ENCODE data around the gene CRTAC1.

CRTAC1 gene

GRCh38 chr10:97869091-97870042 is 161.1 kb downstream of the CRTAC1 start:
- H3K4me3 ChIP-seq (ENCODE audit: control insufficient read depth, low read depth, low read length) = no peak overlapping the region
- peak; percentile 64 for TF ChIP-seq CTCF (conservative IDR thresholded peaks at IDR 0.05; ENCODE audit: control insufficient read depth, insufficient read depth, low read depth, low read length)
- peak; percentile 67 for DNase-seq (ENCODE audit: low read depth)

- DNase-seq (ENCODE audit: low read depth) = no peak
- H3K4me3 ChIP-seq (ENCODE audit: control insufficient read depth, low read depth, low read length) = no peak overlapping the region
- TF ChIP-seq CTCF (conservative IDR thresholded peaks at IDR 0.05; ENCODE audit: control insufficient read depth, insufficient read depth, low read depth, low read length) = no peak
These were observed 162.2 kb downstream of the CRTAC1 start for GRCh38 chr10:97868134-97868685.

DNA sequence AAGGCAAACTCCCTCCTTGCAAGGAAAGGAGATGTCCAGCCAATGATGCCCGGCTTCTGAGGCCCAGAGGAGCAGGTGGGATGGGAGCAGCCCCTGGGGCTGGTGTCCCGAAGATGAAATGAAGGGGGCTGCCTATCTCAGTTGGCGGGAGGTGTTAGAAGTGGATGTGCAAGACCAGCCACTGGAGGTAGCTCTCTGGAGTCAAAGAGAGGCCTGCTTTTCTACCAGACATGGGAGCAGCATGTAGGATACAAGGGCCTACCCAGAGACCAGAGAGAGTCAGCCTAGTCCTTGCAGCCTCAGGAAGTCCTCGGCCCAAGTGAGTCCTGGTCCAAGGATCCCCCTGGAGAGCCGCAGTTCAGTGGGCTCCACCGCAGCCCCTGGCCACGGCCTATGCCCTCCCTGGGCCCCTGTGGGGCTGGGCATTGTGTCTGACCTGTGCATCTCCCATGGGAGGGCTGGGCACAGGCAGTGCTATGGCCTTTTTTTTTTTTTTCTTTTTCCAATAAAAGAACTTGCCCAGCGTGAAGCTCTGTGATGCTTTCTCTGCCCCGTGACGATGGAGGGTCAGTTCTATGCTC is 163.1 kb downstream of the CRTAC1 start:
- no peak for DNase-seq (ENCODE audit: low read depth)
- no peak for TF ChIP-seq CTCF (conservative IDR thresholded peaks at IDR 0.05; ENCODE audit: control insufficient read depth, insufficient read depth, low read depth, low read length)
- H3K4me3 ChIP-seq (ENCODE audit: control insufficient read depth, low read depth, low read length) = no peak overlapping the region

GRCh38 chr10:97866524-97867219 is 163.7 kb downstream of the CRTAC1 start:
- no peak overlapping the region for H3K4me3 ChIP-seq (ENCODE audit: control insufficient read depth, low read depth, low read length)
- no peak for DNase-seq (ENCODE audit: low read depth)
- TF ChIP-seq CTCF (conservative IDR thresholded peaks at IDR 0.05; ENCODE audit: control insufficient read depth, insufficient read depth, low read depth, low read length) = no peak

- no peak for DNase-seq (ENCODE audit: low read depth)
- TF ChIP-seq CTCF (conservative IDR thresholded peaks at IDR 0.05; ENCODE audit: control insufficient read depth, insufficient read depth, low read depth, low read length) = no peak
- no peak overlapping the region for H3K4me3 ChIP-seq (ENCODE audit: control insufficient read depth, low read depth, low read length)
These were observed 164.9 kb downstream of the CRTAC1 start for GRCh38 chr10:97865488-97865887.

GRCh38 chr10:97863808-97864207 is 166.6 kb downstream of the CRTAC1 start:
- no peak overlapping the region for H3K4me3 ChIP-seq (ENCODE audit: control insufficient read depth, low read depth, low read length)
- no peak for TF ChIP-seq CTCF (conservative IDR thresholded peaks at IDR 0.05; ENCODE audit: control insufficient read depth, insufficient read depth, low read depth, low read length)
- DNase-seq (ENCODE audit: low read depth) = no peak
